Panc1 (cell line): ENCODE measurements around the gene TMEM87A. TPM values are rescaled to one million over a fixed set of nuclear protein-coding genes. Genes with fewer than 3 reads are reported as not detected.

ENCODE experiments used
- ATAC-seq: fragments of 200-7000 bp; cut with Tn5 transposase; 2 replicates; pipeline ENCODE4 v1.9.1; 2020; ENCODE audit warnings: mild to moderate bottlenecking, moderate library complexity
- BruUV-seq: library from RNA; stranded (reverse); fragments of 400-500 nt; replicated peaks from 2 replicates; lab custom pipeline; 2021; lab: Mats Ljungman, UMichigan
- CTCF ChIA-PET: fragments of 300-600 bp; sonication (Branson Sonifier 250); formaldehyde crosslinking; loops from one replicate; lab custom pipeline; 2022; ENCODE audit warnings: antibody characterized with exemption; lab: Charles Lee
- POLR2A ChIA-PET: fragments of 300-600 bp; sonication (Branson Sonifier 250); formaldehyde crosslinking; loops from one replicate; lab custom pipeline; 2022; ENCODE audit warnings: antibody characterized with exemption; lab: Charles Lee
- DNase-seq: peaks from one replicate; pipeline ENCODE4 v3.0.0-alpha.2; 2010; ENCODE audit warnings: low read depth, low spot score
- H3K27ac ChIP-seq: 2 replicates; pipeline ENCODE4 v1.5.1; 2011; ENCODE audit warnings: mild to moderate bottlenecking, low read length, inconsistent platforms
- H3K27me3 ChIP-seq: fragments of 200-500 bp; sonication (Bioruptor generic); 2 replicates; pipeline ENCODE4 v1.6.0; 2014; ENCODE audit warnings: low read length, inconsistent platforms; ENCODE audit not compliant: control insufficient read depth, insufficient read depth
- H3K36me3 ChIP-seq: fragments of 200-500 bp; sonication (Bioruptor generic); 2 replicates; pipeline ENCODE4 v1.5.1; 2014; ENCODE audit warnings: inconsistent platforms, mild to moderate bottlenecking, low read length, moderate library complexity; ENCODE audit not compliant: control insufficient read depth, insufficient read depth
- H3K4me1 ChIP-seq: 2 replicates; pipeline ENCODE4 v1.5.1; 2011; ENCODE audit warnings: inconsistent platforms, mild to moderate bottlenecking, low read length, moderate library complexity; ENCODE audit not compliant: control insufficient read depth, insufficient read depth
- H3K4me3 ChIP-seq, 2 experiments: 2 replicates each; pipeline ENCODE4 v1.5.1; 2011 to 2012; ENCODE audit warnings: low read depth in 2 of 2, low read length in 2 of 2, mild to moderate bottlenecking in 2 of 2, inconsistent platforms in 1 of 2, moderate library complexity in 1 of 2
- H3K9me3 ChIP-seq: fragments of 200-500 bp; sonication (Bioruptor generic); 2 replicates; pipeline ENCODE4 v1.5.1; 2014; ENCODE audit warnings: low read depth, mild to moderate bottlenecking, inconsistent platforms, low read length, moderate library complexity; ENCODE audit not compliant: control insufficient read depth, insufficient read depth
- CTCF ChIP-seq: fragments of 450-650 bp; IDR thresholded peaks from 2 replicates; pipeline ENCODE4 v1.5.1; 2017; ENCODE audit warnings: mild to moderate bottlenecking
- POLR2AphosphoS5 ChIP-seq: IDR thresholded peaks from 2 replicates; pipeline ENCODE4 v1.6.1; 2012; ENCODE audit warnings: mild to moderate bottlenecking, low read depth, low read length, moderate library complexity
- REST ChIP-seq, 2 experiments: IDR thresholded peaks; 2 replicates each; pipeline ENCODE4 v1.6.1; 2011 to 2012; ENCODE audit warnings: low read depth in 2 of 2, control low read depth in 1 of 2, low read length in 1 of 2, mild to moderate bottlenecking in 1 of 2, moderate library complexity in 1 of 2; ENCODE audit not compliant: insufficient read depth in 1 of 2
- SIN3A ChIP-seq: IDR thresholded peaks from 2 replicates; pipeline ENCODE4 v1.6.1; 2012; ENCODE audit warnings: low read depth, mild to moderate bottlenecking, low read length, moderate library complexity, borderline replicate concordance; ENCODE audit not compliant: insufficient read depth
- TCF7L2 ChIP-seq: IDR thresholded peaks from 2 replicates; pipeline ENCODE4 v1.6.1; 2011; ENCODE audit warnings: mild to moderate bottlenecking, low read depth, low read length, inconsistent platforms
- in situ Hi-C: cut with HindIII; loops from 2 replicates; pipeline ENCODE4 v1.10.0; 2016; ENCODE audit warnings: low sequenced_read_pairs, low pct_unique_long_range_greater_than_20kb
- intact Hi-C: fragments of 100-400 bp; cut with micrococcal nuclease; formaldehyde crosslinking; loops from one replicate; pipeline ENCODE4 v1.10.0; 2022; ENCODE audit not compliant: unreplicated experiment
- total RNA-seq: library from RNA; stranded (reverse); gene quantifications from one replicate; pipeline ENCODE4 v1.2.1, GENCODE V29; 2021; ENCODE audit not compliant: unreplicated experiment

The TMEM87A gene
- total RNA-seq, 1 experiment from 2014 or later: 49.6 TPM

GRCh38 chr15:42175671-42176070 lies 97.6 kb downstream of the TMEM87A start:
- no peaks in the 10 kb centered on the region for H3K9me3 ChIP-seq
- CTCF ChIA-PET: no interaction called here
- peaks cover 9% of the 10 kb centered on the region; the same call in 1 of the 2 replicates for H3K36me3 ChIP-seq
- DNase-seq: no peak
- H3K27ac ChIP-seq: no peak overlapping the region
- intact Hi-C loops: no loop called here
- no peak overlapping the region for H3K4me3 ChIP-seq
- TF ChIP-seq TCF7L2: no peak
- TF ChIP-seq CTCF: no peak
- TF ChIP-seq REST (IDR thresholded peaks at IDR 0.05; ENCODE audit: insufficient read depth in 1 of 2, low read depth in 2 of 2, low read length in 1 of 2): no peak
- TF ChIP-seq POLR2AphosphoS5: no peak
- no peak for TF ChIP-seq SIN3A
- no TSS peak for BruUV-seq
- no peak for ATAC-seq
- H3K4me1 ChIP-seq: no peaks in the 10 kb centered on the region
- POLR2A ChIA-PET: no interaction called here
- in situ Hi-C loops: no loop called here
- H3K27me3 ChIP-seq: no peaks in the 10 kb centered on the region

GRCh38 chr15:42172475-42172874 lies 100.8 kb downstream of the TMEM87A start:
- BruUV-seq: no TSS peak
- Histone ChIP-seq H3K27me3 (no peaks in the 10 kb centered on the region), H3K4me3 (no peak overlapping the region), H3K27ac (no peak overlapping the region), H3K36me3 (peaks cover 12% of the 10 kb centered on the region), H3K4me1 (no peaks in the 10 kb centered on the region), H3K9me3 (no peaks in the 10 kb centered on the region)
- intact Hi-C loops (no loop called here), in situ Hi-C loops (no loop called here)
- DNase-seq: no peak
- no peak for ATAC-seq
- POLR2A ChIA-PET: no interaction called here
- CTCF ChIA-PET: no interaction called here
- TF ChIP-seq SIN3A: no peak
- TF ChIP-seq REST (IDR thresholded peaks at IDR 0.05; ENCODE audit: insufficient read depth in 1 of 2, low read depth in 2 of 2, low read length in 1 of 2): no peak
